Gastroesophageal sphincter (tissue), 3 donors: ENCODE results near the gene P2RY11.

Experiments
- CTCF ChIP-seq, 4 experiments: fragments of 200-600 bp in 2 of 4; fragments of 450-650 bp in 2 of 4; sonication (generic) in 1 of 4; IDR thresholded peaks; one replicate each; pipeline ENCODE4 v1.5.1; 2017 to 2019; ENCODE audit warnings: antibody characterized with exemption in 4 of 4, mild to moderate bottlenecking in 2 of 4, moderate library complexity in 2 of 4
- POLR2A ChIP-seq, 2 donors: fragments of 450-650 bp; IDR thresholded peaks; one replicate each; pipeline ENCODE4 v1.6.1; 2017; ENCODE audit warnings: antibody characterized with exemption in 2 of 2, mild to moderate bottlenecking in 2 of 2, moderate library complexity in 1 of 2

- no peak for TF ChIP-seq CTCF (IDR thresholded peaks at IDR 0.05)
- TF ChIP-seq POLR2A (IDR thresholded peaks at IDR 0.05), result no peak
These were observed 47.0 kb downstream of the P2RY11 start for GRCh38 chr19:10158485-10158884.
